Endodermal cell (in vitro differentiated cells): ENCODE results near the gene BCL11B. TPM values are rescaled to one million over a fixed set of nuclear protein-coding genes. Genes with fewer than 3 reads are reported as not detected.
A peak's percentile ranks its signal among the peaks of the same experiment; 100 is the strongest.

ENCODE experiments used
- DNase-seq: peaks from one replicate; pipeline ENCODE4 v3.0.0-alpha.2; 2017
- H3K27ac ChIP-seq: 2 replicates; pipeline ENCODE4 v1.5.1; 2013; ENCODE audit warnings: mild to moderate bottlenecking, low read depth, low read length, moderate library complexity
- H3K27me3 ChIP-seq: 2 replicates; pipeline ENCODE4 v1.6.1; 2013; ENCODE audit warnings: mild to moderate bottlenecking, low read length, moderate library complexity; ENCODE audit not compliant: insufficient read depth, control insufficient read depth, poor library complexity, severe bottlenecking
- H3K36me3 ChIP-seq: 2 replicates; pipeline ENCODE4 v1.7.0; 2013; ENCODE audit warnings: mild to moderate bottlenecking, low read length, moderate library complexity; ENCODE audit not compliant: control insufficient read depth, insufficient read depth
- H3K4me1 ChIP-seq: one replicate; pipeline ENCODE4 v1.7.0; 2013; ENCODE audit warnings: low read length; ENCODE audit not compliant: control insufficient read depth, insufficient read depth
- H3K4me3 ChIP-seq: 2 replicates; pipeline ENCODE4 v1.5.1; 2013; ENCODE audit warnings: mild to moderate bottlenecking, low read length, moderate library complexity
- H3K9ac ChIP-seq: 2 replicates; pipeline ENCODE4 v1.6.1; 2013; ENCODE audit warnings: mild to moderate bottlenecking, low read length, moderate library complexity; ENCODE audit not compliant: poor library complexity, severe bottlenecking; ENCODE audit errors: extremely low read depth
- H3K9me3 ChIP-seq: 2 replicates; pipeline ENCODE4 v1.6.1; 2013; ENCODE audit warnings: mild to moderate bottlenecking, low read length, moderate library complexity; ENCODE audit not compliant: control insufficient read depth
- H3K27ac Mint-ChIP-seq: 2 replicates; pipeline ENCODE4 v1.8.0; 2020; ENCODE audit warnings: mixed read lengths
- H3K27me3 Mint-ChIP-seq: 2 replicates; pipeline ENCODE4 v1.8.0; 2021; ENCODE audit warnings: mild to moderate bottlenecking, mixed read lengths; ENCODE audit not compliant: insufficient read depth
- H3K36me3 Mint-ChIP-seq: 2 replicates; pipeline ENCODE4 v1.8.0; 2020; ENCODE audit warnings: low read depth, mixed read lengths
- H3K4me1 Mint-ChIP-seq: 2 replicates; pipeline ENCODE4 v1.8.0; 2020; ENCODE audit warnings: mixed read lengths
- H3K4me3 Mint-ChIP-seq: 2 replicates; pipeline ENCODE4 v1.8.0; 2020; ENCODE audit warnings: mild to moderate bottlenecking, moderate library complexity, mixed read lengths
- H3K9me3 Mint-ChIP-seq: 2 replicates; pipeline ENCODE4 v1.8.0; 2020; ENCODE audit warnings: mild to moderate bottlenecking, mixed read lengths
- WGBS, 2 experiments: methylation state at CpG; one replicate each; pipeline versions ENCODE4 v1.1.5 to v1.1.7; 2013; ENCODE audit warnings: missing lambda C conversion rate in 2 of 2, mixed read lengths in 1 of 2; ENCODE audit not compliant: insufficient coverage in 1 of 2, insufficient read length in 1 of 2; 5-methylcytosine and 5-hydroxymethylcytosine counted together
- total RNA-seq, 2 donors: library from RNA; stranded (reverse); fragmentation: NEBNext Ultra II Directional in 1 of 2; extraction: Animal tissue kit (Norgen Biotek cat#: 25700) in 1 of 2; gene quantifications; 2 replicates in 1 of 2; 3 replicates in 1 of 2; pipeline ENCODE4 v1.2.1, GENCODE V29; 2021
- TF ChIP-seq, protein P1 (sequence below): fragments of 200-600 bp; sonication (generic); conservative IDR thresholded peaks from 2 replicates; pipeline ENCODE4 v1.5.0; 2021; ENCODE audit warnings: antibody characterized with exemption, mild to moderate bottlenecking

BCL11B gene
- total RNA-seq, 2 donors from 2014 or later = 5.7 to 6.0 TPM

DNA sequence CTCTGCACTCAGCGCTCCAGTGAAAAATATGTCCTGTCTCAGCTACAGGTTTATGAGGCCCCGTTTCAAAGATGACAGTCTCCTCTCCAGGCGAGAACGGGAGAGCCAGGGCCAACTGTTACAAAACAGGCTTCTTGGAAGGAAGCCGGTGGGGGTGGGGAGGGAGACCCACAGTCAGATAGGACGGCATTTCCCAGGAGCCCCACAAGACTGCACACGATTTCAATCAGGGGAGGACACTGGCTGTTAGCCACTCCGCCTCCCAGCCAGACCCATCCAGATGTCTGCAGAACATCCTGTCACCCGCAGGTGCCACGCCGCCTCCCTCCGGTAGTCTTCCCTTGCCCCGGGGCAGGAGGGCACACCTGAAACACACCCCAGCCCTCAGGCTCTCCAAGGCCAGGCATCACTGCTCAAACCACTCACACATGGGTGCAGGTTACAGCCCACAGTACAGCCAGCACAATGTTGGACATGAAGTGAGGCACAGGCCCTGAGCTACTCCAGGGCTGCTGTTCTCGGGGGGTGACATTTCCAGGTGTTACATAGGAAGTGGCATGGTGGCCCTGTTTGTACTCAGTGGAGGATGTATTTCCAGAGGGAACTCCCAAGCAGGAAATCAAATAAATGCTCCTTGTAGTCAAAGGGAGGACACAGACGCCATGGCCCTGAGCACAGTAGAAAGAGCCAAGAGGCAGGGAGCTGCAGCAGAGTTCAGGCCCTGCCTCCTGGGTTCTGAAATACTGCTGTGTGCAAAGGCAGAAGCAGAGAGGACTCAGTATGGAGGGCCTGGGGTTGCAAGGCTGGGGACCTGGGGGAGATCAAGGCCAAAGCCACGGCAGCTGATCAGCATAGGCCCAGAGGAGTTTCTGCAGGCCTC lies 138.1 kb downstream of the BCL11B start:
- TF ChIP-seq, protein P1, sequence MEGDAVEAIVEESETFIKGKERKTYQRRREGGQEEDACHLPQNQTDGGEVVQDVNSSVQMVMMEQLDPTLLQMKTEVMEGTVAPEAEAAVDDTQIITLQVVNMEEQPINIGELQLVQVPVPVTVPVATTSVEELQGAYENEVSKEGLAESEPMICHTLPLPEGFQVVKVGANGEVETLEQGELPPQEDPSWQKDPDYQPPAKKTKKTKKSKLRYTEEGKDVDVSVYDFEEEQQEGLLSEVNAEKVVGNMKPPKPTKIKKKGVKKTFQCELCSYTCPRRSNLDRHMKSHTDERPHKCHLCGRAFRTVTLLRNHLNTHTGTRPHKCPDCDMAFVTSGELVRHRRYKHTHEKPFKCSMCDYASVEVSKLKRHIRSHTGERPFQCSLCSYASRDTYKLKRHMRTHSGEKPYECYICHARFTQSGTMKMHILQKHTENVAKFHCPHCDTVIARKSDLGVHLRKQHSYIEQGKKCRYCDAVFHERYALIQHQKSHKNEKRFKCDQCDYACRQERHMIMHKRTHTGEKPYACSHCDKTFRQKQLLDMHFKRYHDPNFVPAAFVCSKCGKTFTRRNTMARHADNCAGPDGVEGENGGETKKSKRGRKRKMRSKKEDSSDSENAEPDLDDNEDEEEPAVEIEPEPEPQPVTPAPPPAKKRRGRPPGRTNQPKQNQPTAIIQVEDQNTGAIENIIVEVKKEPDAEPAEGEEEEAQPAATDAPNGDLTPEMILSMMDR = no peak
- Histone ChIP-seq H3K4me1 (no peaks in the 10 kb centered on the region), H3K9ac (no peak overlapping the region), H3K9me3 (no peaks in the 10 kb centered on the region), H3K4me3 (no peak overlapping the region), H3K27ac (no peak overlapping the region), H3K27me3 (no peaks in the 10 kb centered on the region), H3K36me3 (no peaks in the 10 kb centered on the region)
- H3K4me1 Mint-ChIP-seq = peaks cover 11% of the 10 kb centered on the region
- H3K36me3 Mint-ChIP-seq = no peaks in the 10 kb centered on the region
- WGBS, 2 experiments = 88 to 91% methylated on average over 8 to 16 of the region's 16 CpGs
- peak; percentile 58 for DNase-seq
- H3K4me3 Mint-ChIP-seq = no peak overlapping the region
- no peaks in the 10 kb centered on the region for H3K9me3 Mint-ChIP-seq
- no peaks in the 10 kb centered on the region for H3K27me3 Mint-ChIP-seq
- no peak overlapping the region for H3K27ac Mint-ChIP-seq

DNA sequence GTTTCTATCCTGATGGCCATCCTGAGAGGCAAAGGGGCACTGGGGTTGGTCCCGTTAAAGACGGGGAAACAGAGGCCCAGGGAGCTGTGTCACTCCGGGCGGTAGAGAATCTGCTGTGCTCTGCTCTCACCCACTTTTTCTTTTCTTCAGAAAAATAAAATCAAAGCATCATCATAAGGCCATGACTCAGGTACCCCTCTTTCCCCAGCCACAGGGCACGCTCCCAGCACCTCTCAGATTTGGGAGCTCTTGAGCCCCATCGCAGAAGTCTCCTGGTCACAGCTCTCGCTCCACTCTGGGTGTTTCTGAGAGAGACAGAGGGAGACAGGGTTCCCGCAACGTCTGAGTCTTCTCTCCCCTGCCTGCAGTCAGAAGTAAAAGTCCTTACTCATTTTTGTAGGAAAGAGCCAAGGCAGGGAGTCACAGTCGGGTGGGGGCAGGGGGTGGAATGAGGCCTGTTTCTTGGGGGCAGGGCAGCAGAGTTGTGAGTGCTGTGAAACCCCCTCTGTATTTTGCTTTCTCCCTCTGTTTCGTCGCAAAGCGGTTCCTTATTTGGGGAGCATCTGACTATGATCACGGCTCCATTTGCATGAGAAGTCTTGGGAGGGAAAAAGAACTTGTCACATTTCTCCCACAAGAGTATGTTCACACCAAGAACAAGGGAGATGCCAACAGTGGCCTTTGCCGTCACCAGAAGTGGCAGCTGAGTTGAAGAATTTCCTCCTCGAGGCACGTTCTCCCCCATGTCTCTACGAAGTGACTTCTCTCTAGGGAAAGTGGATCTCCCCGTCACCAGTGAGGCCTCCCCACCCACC lies 139.0 kb downstream of the BCL11B start:
- Mint-ChIP-seq H3K4me1 (peaks cover 15% of the 10 kb centered on the region), H3K36me3 (no peaks in the 10 kb centered on the region), H3K27me3 (no peaks in the 10 kb centered on the region), H3K9me3 (no peaks in the 10 kb centered on the region), H3K27ac (no peak overlapping the region), H3K4me3 (no peak overlapping the region)
- Histone ChIP-seq H3K9ac (no peak overlapping the region), H3K9me3 (no peaks in the 10 kb centered on the region), H3K27me3 (no peaks in the 10 kb centered on the region), H3K4me3 (no peak overlapping the region), H3K36me3 (no peaks in the 10 kb centered on the region), H3K27ac (no peak overlapping the region), H3K4me1 (no peaks in the 10 kb centered on the region)
- DNase-seq = peak; percentile 48
- 81 to 84% methylated on average over 10 to 19 of the region's 19 CpGs for WGBS, 2 experiments
- TF ChIP-seq, protein P1 = no peak

DNA sequence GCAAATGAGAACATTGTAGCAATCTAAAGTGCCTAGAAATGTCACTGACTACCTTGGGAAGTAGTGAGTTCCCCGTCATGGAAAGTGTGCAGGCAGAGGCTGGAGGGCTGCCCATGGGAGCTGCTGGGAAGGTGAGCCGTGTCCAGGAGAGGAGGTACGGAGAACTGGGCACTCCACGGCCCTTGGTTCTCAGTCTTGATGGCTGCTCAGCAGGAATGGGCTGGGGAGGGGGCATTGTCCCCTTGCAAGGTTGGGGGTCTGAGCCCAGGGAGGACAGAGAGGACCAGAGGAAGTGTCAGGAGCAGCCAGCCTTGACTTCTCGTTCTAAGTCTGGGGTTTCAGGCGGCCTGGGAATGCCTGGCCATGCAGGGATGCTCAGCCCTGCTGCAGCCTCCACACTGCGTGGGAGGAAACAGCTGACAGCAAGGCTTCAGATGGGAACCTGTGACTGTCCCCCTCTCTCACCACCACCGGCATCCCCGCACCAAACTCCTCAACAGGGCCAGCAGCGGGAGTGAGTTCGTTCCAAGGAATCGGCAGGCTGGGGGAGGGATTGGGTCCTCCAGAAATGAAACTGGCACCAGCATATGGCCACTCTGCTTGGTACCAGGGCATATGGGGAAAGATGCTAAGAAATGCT lies 140.2 kb downstream of the BCL11B start:
- Mint-ChIP-seq H3K27me3 (no peaks in the 10 kb centered on the region), H3K36me3 (no peaks in the 10 kb centered on the region), H3K27ac (no peak overlapping the region), H3K4me3 (no peak overlapping the region), H3K9me3 (no peaks in the 10 kb centered on the region), H3K4me1 (peaks cover 15% of the 10 kb centered on the region)
- TF ChIP-seq, protein P1 = no peak
- no peaks in the 10 kb centered on the region for H3K27me3 ChIP-seq
- no peaks in the 10 kb centered on the region for H3K36me3 ChIP-seq
- H3K9me3 ChIP-seq = no peaks in the 10 kb centered on the region
- H3K4me3 ChIP-seq = no peak overlapping the region
- WGBS, 2 experiments = 93 to 95% methylated on average over 4 to 12 of the region's 12 CpGs
- no peak overlapping the region for H3K9ac ChIP-seq
- peaks cover 4% of the 10 kb centered on the region for H3K4me1 ChIP-seq
- DNase-seq = peak; percentile 35
- no peak overlapping the region for H3K27ac ChIP-seq
